Mononuclear cell (primary cell): Measurements from ENCODE around the gene SART3. TPM values are rescaled to one million over a fixed set of nuclear protein-coding genes. Genes with fewer than 3 reads are reported as not detected.

Experiments used
- H3K27me3 ChIP-seq: 2 replicates; pipeline ENCODE4 v1.6.0; 2011; ENCODE audit warnings: low read length, control low read depth; ENCODE audit not compliant: insufficient read depth
- H3K4me1 ChIP-seq: 2 replicates; pipeline ENCODE4 v1.5.1; 2011; ENCODE audit warnings: mild to moderate bottlenecking, low read length, control low read depth; ENCODE audit not compliant: insufficient read depth
- H3K4me3 ChIP-seq: 2 replicates; pipeline ENCODE4 v1.5.1; 2011; ENCODE audit warnings: mild to moderate bottlenecking, low read length, moderate library complexity
- H3K9me3 ChIP-seq: 2 replicates; pipeline ENCODE4 v1.5.1; 2011; ENCODE audit warnings: low read depth, mild to moderate bottlenecking, control low read depth, low read length
- total RNA-seq: library from RNA; depleted of rRNA; stranded (reverse); fragments of >200 nt; gene quantifications from one replicate; pipeline ENCODE4 v1.2.3, GENCODE V29; 2012

The SART3 gene
- total RNA-seq, 1 donor = 102 TPM

- Histone ChIP-seq H3K4me1 (no peaks in the 10 kb centered on the region), H3K4me3 (no peak overlapping the region), H3K9me3 (no peaks in the 10 kb centered on the region), H3K27me3 (no peaks in the 10 kb centered on the region)
These were observed 76.1 kb downstream of the SART3 start for GRCh38 chr12:108484845-108485244.

DNA sequence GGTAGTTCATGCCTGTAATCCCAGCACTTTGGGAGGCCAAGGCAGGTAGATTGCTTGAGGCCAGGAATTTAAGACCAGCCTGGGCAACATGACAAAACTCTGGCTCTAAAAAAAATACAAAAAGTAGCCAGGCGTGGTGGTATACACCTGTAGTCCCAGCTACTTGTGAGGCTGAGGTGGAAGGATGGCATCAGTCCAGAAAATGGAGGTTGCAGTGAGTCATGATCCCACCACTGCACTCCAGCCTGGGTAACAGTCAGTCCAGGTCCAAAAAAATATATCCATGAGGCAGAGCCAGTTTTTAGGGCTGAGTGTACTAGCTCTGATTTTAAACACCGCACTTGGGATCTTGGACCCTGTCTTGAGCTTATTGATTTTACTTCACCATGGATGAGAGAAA, 76.5 kb downstream of the SART3 start:
- H3K4me3 ChIP-seq = no peak overlapping the region
- no peaks in the 10 kb centered on the region for H3K4me1 ChIP-seq
- no peaks in the 10 kb centered on the region for H3K27me3 ChIP-seq
- H3K9me3 ChIP-seq = no peaks in the 10 kb centered on the region

DNA sequence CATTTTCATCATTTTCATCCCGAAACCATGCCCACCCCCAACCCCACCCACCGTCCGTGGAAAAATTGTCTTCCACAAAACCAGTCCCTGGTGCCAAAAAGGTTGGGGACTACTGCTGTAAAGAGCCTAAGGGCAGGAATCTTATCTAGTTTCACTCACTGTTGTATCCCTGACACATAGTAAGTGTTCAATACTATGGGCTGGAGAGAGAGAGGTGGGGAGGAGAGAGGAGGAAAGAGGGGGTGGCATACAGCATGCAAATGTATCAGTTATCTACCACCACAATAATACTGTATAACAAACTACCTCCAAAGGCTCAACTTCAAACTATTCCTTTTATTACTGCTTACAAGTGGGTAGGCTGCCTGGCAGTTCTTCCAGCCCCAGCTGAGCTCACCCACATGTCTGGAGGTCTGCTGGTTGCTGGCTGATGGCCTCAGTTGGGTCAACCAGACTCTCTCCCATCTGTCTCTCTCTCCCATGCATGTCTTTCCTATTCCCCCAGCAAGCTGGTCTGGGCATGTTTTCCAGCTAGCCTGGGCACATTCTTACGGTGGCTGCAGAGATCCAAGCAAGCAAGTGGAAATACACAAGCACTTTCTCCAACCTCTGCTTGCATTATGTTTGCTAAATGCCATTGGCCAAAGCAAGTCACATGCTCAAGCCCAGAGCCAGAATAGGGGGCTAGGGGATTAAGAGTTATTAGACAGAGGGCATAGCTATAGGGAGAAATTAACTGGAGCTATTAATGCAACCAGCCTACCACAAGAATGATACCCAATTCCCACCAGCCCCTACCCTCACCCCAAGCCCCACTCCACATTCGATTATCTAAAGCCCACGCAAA, 77.5 kb downstream of the SART3 start:
- Histone ChIP-seq H3K4me3 (no peak overlapping the region), H3K9me3 (no peaks in the 10 kb centered on the region), H3K4me1 (no peaks in the 10 kb centered on the region), H3K27me3 (no peaks in the 10 kb centered on the region)

- no peaks in the 10 kb centered on the region for H3K9me3 ChIP-seq
- H3K27me3 ChIP-seq = no peaks in the 10 kb centered on the region
- H3K4me1 ChIP-seq = no peaks in the 10 kb centered on the region
- no peak overlapping the region for H3K4me3 ChIP-seq
These were observed 78.2 kb downstream of the SART3 start for GRCh38 chr12:108482717-108483212.

DNA sequence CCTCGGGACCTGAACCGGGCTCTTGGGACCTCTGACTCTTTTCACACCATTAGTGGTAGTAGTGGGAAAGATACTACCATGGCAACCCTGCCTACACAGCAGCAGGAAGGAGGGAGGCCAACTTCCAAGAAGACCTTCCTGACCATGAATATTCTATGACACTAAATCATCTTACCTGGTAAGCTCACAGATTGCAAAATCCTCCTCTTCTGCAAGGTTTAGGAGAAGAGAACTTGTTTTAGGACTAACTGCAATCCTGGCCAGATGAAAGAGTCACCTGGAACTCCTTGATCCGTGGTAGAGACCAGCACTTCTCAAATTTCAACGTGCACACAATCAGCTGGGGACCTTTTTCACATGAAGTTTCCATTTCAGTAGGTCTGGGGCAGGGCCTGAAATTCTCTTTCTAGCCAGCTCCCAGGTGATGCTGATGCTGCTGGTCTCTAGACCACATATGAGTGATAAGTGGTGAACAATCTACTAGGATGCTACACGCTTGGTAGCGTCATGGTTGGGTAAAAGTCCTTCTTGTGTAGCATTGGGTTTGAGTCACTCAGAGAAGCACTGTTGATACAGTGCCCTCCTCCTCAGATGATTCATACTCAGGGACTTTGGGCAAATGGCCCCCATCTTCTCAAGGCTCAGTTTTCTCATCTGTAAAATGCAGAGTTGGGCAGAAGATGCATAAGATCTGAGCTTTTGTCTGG, 81.5 kb downstream of the SART3 start:
- no peaks in the 10 kb centered on the region for H3K27me3 ChIP-seq

GRCh38 chr12:108478611-108479206, 82.3 kb downstream of the SART3 start:
- H3K4me3 ChIP-seq = no peak overlapping the region

More for the DNA sequence above, 81.5 kb downstream of the SART3 start:
- Histone ChIP-seq H3K4me1 (no peaks in the 10 kb centered on the region), H3K4me3 (no peak overlapping the region), H3K9me3 (no peaks in the 10 kb centered on the region)

GRCh38 chr12:108477881-108478259, 83.1 kb downstream of the SART3 start:
- H3K4me1 ChIP-seq = no peaks in the 10 kb centered on the region
- no peaks in the 10 kb centered on the region for H3K27me3 ChIP-seq
- no peaks in the 10 kb centered on the region for H3K9me3 ChIP-seq
- H3K4me3 ChIP-seq = no peak overlapping the region

More at GRCh38 chr12:108478611-108479206, 82.3 kb downstream of the SART3 start:
- Histone ChIP-seq H3K4me1 (no peaks in the 10 kb centered on the region), H3K9me3 (no peaks in the 10 kb centered on the region), H3K27me3 (no peaks in the 10 kb centered on the region)

GRCh38 chr12:108477055-108477880, 83.7 kb downstream of the SART3 start:
- Histone ChIP-seq H3K4me3 (no peak overlapping the region), H3K9me3 (no peaks in the 10 kb centered on the region), H3K4me1 (no peaks in the 10 kb centered on the region), H3K27me3 (no peaks in the 10 kb centered on the region)

DNA sequence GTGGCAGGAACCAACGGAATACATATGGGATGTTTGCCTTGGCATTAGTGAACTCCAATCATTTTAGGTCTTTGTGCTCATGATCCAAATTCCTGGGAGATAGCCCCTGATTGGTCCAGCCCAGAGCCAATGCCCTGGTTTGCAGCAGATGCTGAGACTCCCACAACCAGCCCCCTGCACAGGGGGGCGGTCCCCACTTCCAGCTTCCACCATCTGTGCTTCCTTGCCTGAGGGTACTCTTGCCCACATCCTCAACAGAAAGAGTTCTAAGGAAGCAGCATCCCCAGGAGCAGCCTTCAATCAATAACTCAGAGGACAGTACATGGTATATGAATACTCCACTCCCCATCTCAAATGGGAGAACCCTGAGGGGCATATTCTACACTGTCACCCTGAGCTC, 85.6 kb downstream of the SART3 start:
- Histone ChIP-seq H3K4me3 (no peak overlapping the region), H3K27me3 (no peaks in the 10 kb centered on the region), H3K4me1 (no peaks in the 10 kb centered on the region), H3K9me3 (no peaks in the 10 kb centered on the region)

DNA sequence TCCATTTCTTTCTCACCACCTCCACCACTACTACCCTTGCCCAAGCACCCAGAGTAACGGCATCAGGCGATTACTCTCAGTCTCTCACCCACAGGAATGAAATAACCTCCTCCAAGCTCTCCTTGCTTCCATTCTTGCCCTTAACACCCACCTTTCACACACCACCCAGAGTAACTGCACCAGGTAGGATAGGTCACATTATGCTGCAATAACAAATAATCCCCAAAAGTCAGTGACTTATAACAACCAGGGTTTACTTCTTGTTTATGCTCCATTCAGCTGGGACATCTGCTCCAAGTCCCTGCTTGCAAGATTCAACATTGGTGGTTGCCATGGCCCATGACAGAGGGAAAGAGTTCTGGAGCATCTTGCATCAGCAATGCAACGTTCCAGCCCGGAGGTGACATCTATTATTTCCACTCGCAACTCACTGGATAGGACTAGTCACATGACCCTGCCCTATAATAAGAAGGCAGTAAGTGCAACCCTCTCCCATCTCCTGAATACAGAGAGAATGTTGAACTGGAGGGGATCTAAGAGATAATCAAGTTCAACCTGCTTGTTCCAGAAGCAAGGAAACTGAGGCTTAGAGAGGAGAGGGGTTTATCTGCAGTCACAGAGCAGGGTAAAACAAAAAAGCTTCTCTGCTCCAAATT, 87.4 kb downstream of the SART3 start:
- H3K27me3 ChIP-seq = no peaks in the 10 kb centered on the region
- no peaks in the 10 kb centered on the region for H3K9me3 ChIP-seq
- no peaks in the 10 kb centered on the region for H3K4me1 ChIP-seq
- no peak overlapping the region for H3K4me3 ChIP-seq

Other genes with a start within 250 kb of the SART3 start
- 0.52 TPM for gene CMKLR1, start 221.9 kb downstream of the SART3 start, total RNA-seq
- gene FICD, start 45.9 kb downstream of the SART3 start, total RNA-seq = 3.3 TPM
- gene ISCU, start 1.4 kb upstream of the SART3 start, total RNA-seq = 137 TPM
- gene TMEM119, start 36.9 kb upstream of the SART3 start, total RNA-seq = 1.4 TPM
- 36.8 TPM for gene SELPLG, start 72.7 kb upstream of the SART3 start, total RNA-seq
- gene CORO1C, start 170.3 kb upstream of the SART3 start, total RNA-seq = 86.3 TPM